Nephron (organoid): ENCODE data around the gene UBE2D1.
A peak's percentile ranks its signal among the peaks of the same experiment; 100 is the strongest.

Experiments used
- H3K27ac Mint-ChIP-seq, 3 experiments: 2 replicates each; pipeline ENCODE4 v1.8.0; 2020; ENCODE audit warnings: mixed read lengths in 3 of 3, mild to moderate bottlenecking in 2 of 3, moderate library complexity in 1 of 3
- H3K27me3 Mint-ChIP-seq: 2 replicates; pipeline ENCODE4 v1.8.0; 2021; ENCODE audit warnings: low read depth, mild to moderate bottlenecking, moderate library complexity, mixed read lengths
- H3K36me3 Mint-ChIP-seq: 2 replicates; pipeline ENCODE4 v1.8.0; 2020; ENCODE audit warnings: low read depth, mixed read lengths
- H3K4me1 Mint-ChIP-seq: 2 replicates; pipeline ENCODE4 v1.8.0; 2020; ENCODE audit warnings: mixed read lengths
- H3K4me3 Mint-ChIP-seq, 3 experiments: 2 replicates each; pipeline ENCODE4 v1.8.0; 2020; ENCODE audit warnings: mild to moderate bottlenecking in 3 of 3, mixed read lengths in 3 of 3, moderate library complexity in 2 of 3
- H3K9me3 Mint-ChIP-seq: 2 replicates; pipeline ENCODE4 v1.8.0; 2020; ENCODE audit warnings: mixed read lengths
- TF ChIP-seq, protein P1 (sequence below), 3 experiments: fragments of 200-600 bp; sonication (generic); IDR thresholded peaks; one replicate each; pipeline ENCODE4 v1.5.0; 2021; ENCODE audit warnings: antibody characterized with exemption in 3 of 3; ENCODE audit not compliant: unreplicated experiment in 3 of 3

The UBE2D1 gene

GRCh38 chr10:58347967-58348366 is 13.2 kb downstream of the UBE2D1 start:
- Mint-ChIP-seq H3K4me1 (no peaks in the 10 kb centered on the region), H3K27ac (peak overlapping the region in 1 of 3 experiments; percentile 22), H3K27me3 (no peaks in the 10 kb centered on the region), H3K9me3 (no peaks in the 10 kb centered on the region), H3K36me3 (peaks cover 15% of the 10 kb centered on the region), H3K4me3 (no peak overlapping the region)
- TF ChIP-seq, protein P1, sequence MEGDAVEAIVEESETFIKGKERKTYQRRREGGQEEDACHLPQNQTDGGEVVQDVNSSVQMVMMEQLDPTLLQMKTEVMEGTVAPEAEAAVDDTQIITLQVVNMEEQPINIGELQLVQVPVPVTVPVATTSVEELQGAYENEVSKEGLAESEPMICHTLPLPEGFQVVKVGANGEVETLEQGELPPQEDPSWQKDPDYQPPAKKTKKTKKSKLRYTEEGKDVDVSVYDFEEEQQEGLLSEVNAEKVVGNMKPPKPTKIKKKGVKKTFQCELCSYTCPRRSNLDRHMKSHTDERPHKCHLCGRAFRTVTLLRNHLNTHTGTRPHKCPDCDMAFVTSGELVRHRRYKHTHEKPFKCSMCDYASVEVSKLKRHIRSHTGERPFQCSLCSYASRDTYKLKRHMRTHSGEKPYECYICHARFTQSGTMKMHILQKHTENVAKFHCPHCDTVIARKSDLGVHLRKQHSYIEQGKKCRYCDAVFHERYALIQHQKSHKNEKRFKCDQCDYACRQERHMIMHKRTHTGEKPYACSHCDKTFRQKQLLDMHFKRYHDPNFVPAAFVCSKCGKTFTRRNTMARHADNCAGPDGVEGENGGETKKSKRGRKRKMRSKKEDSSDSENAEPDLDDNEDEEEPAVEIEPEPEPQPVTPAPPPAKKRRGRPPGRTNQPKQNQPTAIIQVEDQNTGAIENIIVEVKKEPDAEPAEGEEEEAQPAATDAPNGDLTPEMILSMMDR (IDR thresholded peaks at IDR 0.05; ENCODE audit: unreplicated experiment in 3 of 3): no peak

DNA sequence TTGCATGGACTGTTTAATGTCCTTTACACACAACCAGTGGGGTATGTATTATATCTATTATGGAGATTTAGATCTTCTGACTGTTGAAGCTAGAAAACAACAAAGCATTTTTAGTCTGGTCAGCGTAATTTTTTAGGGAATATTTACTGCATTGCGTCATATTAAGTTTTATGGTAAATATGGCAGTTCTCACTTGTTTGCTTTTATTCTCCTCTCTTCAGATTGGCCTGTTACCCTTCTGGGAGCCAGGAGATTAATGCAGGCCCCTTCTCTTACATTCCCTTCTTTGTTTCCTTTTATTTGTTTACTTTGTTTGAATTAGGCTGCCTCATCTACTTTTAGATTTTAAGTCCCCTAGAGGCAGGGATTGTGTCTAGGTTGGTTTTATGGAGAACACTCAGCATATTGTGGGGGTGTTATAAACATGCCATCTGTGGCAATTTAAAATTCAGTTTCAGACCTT is 13.8 kb downstream of the UBE2D1 start:
- no peaks in the 10 kb centered on the region for H3K4me1 Mint-ChIP-seq
- H3K27ac Mint-ChIP-seq: peak overlapping the region in 1 of 3 experiments; percentile 22
- no peak overlapping the region for H3K4me3 Mint-ChIP-seq
- no peaks in the 10 kb centered on the region for H3K9me3 Mint-ChIP-seq
- H3K27me3 Mint-ChIP-seq: no peaks in the 10 kb centered on the region
- peaks cover 15% of the 10 kb centered on the region for H3K36me3 Mint-ChIP-seq
- TF ChIP-seq, protein P1 (IDR thresholded peaks at IDR 0.05; ENCODE audit: unreplicated experiment in 3 of 3): no peak

DNA sequence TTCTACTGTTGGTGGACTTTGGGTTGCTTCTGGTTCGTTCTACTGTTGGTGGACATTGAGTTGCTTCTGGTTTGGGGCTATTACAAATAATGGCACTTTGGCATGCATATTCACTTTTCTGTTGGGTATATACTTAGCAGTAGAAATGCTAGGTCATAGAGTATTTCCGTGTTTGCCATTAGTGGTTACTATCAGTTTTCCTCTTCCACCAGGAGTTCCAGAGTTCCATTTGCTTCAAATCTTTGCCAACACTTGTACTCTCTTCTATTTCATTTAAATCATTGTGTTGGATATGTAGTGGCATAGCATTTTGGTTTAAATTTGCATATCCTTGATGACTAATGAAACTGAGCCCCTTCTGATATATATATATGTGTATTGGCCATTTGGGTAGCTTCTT is 15.2 kb downstream of the UBE2D1 start:
- no peak overlapping the region for H3K27ac Mint-ChIP-seq
- no peaks in the 10 kb centered on the region for H3K9me3 Mint-ChIP-seq
- no peak overlapping the region for H3K4me3 Mint-ChIP-seq
- H3K4me1 Mint-ChIP-seq: no peaks in the 10 kb centered on the region
- no peaks in the 10 kb centered on the region for H3K27me3 Mint-ChIP-seq
- TF ChIP-seq, protein P1 (IDR thresholded peaks at IDR 0.05; ENCODE audit: unreplicated experiment in 3 of 3): no peak
- H3K36me3 Mint-ChIP-seq: peaks cover 15% of the 10 kb centered on the region

GRCh38 chr10:58350619-58351323 is 16.0 kb downstream of the UBE2D1 start:
- H3K4me3 Mint-ChIP-seq: no peak overlapping the region
- H3K9me3 Mint-ChIP-seq: no peaks in the 10 kb centered on the region
- H3K4me1 Mint-ChIP-seq: no peaks in the 10 kb centered on the region
- H3K36me3 Mint-ChIP-seq: peaks cover 10% of the 10 kb centered on the region
- TF ChIP-seq, protein P1 (IDR thresholded peaks at IDR 0.05; ENCODE audit: unreplicated experiment in 3 of 3): no peak
- no peak overlapping the region for H3K27ac Mint-ChIP-seq
- no peaks in the 10 kb centered on the region for H3K27me3 Mint-ChIP-seq

DNA sequence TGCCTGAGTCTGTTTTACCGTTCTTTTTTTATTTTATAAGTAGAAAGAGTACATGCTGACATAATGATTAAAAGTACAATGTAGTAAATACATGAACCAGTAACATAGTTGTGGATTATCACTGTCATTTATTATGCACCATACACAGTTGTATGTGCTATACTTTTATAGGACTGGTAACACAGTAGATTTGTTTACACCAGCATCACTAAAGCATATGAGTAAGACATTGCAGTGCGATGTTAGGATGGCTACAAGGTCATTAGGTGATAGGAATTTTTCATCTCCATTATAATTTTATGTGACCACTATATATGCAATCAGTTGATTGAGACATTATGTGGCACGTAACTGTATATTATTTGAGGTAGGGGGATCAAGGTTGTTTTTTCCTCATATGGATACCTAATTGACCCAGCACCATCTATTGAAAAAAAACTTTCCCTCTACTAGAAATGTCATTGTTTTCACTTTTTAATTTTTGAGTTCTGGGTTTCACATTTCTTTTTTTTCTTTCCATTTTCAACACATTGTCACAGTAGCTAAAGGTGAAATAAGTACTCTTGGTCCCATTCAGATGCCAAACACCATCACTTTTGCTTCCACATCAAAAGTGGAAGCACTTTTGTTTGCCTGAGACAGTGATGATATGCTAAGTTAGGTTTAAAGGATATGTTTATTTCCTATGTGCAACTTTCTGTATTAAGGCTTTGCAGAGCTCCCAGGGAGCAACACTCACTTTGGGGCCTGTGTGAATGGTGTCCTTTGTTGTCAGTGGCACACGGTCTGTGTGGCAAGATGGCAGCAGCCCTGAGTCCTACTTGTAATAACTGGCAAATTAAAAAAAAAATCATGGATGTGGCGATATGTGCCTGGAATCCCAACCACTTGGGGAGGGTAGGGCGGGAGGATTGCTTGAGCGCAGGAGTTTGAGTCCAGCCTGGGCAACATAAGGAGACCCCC is 17.1 kb downstream of the UBE2D1 start:
- Mint-ChIP-seq H3K36me3 (peaks cover 2% of the 10 kb centered on the region), H3K27ac (no peak overlapping the region), H3K27me3 (no peaks in the 10 kb centered on the region), H3K4me3 (no peak overlapping the region), H3K9me3 (no peaks in the 10 kb centered on the region), H3K4me1 (peaks cover 4% of the 10 kb centered on the region)
- TF ChIP-seq, protein P1 (IDR thresholded peaks at IDR 0.05; ENCODE audit: unreplicated experiment in 3 of 3): no peak
